Spinal cord (tissue), 10 donors: ENCODE measurements around the gene RPLP2. TPM values are rescaled to one million over a fixed set of nuclear protein-coding genes. Genes with fewer than 3 reads are reported as not detected.

ENCODE experiments used
- DNase-seq, 6 donors: peaks; one replicate each; pipeline versions ENCODE4 v3.0.0 to v3.0.0-alpha.2; 2013 to 2015; ENCODE audit warnings: low spot score in 6 of 6, low read depth in 4 of 6
- H3K27ac ChIP-seq: one replicate; pipeline ENCODE4 v1.5.1; 2013; ENCODE audit warnings: low read depth, low read length, control low read depth
- H3K27me3 ChIP-seq: one replicate; pipeline ENCODE4 v1.6.1; 2013; ENCODE audit warnings: low read length; ENCODE audit not compliant: control insufficient read depth, insufficient read depth
- H3K36me3 ChIP-seq: one replicate; pipeline ENCODE4 v1.6.1; 2013; ENCODE audit warnings: low read length; ENCODE audit not compliant: control insufficient read depth, insufficient read depth
- H3K4me1 ChIP-seq: one replicate; pipeline ENCODE4 v1.6.1; 2013; ENCODE audit warnings: low read length; ENCODE audit not compliant: control insufficient read depth, insufficient read depth
- H3K4me3 ChIP-seq: one replicate; pipeline ENCODE4 v1.5.1; 2013; ENCODE audit warnings: low read depth, low read length, control low read depth
- H3K9me3 ChIP-seq: one replicate; pipeline ENCODE4 v1.6.1; 2013; ENCODE audit warnings: low read length; ENCODE audit not compliant: control insufficient read depth, insufficient read depth
- WGBS: methylation state at CpG from one replicate; pipeline ENCODE4 v1.1.5; 2013; ENCODE audit warnings: missing lambda C conversion rate; ENCODE audit not compliant: insufficient coverage; 5-methylcytosine and 5-hydroxymethylcytosine counted together
- polyA plus RNA-seq, 2 donors: library from polyadenylated mRNA; unstranded; fragments of 120-200 nt; gene quantifications; one replicate each; pipeline ENCODE4 v1.2.1, GENCODE V29; 2013; ENCODE audit not compliant: insufficient read length in 2 of 2
- total RNA-seq, 2 donors: library from RNA; depleted of rRNA in 1 of 2; stranded (reverse); fragments of 120-200 nt in 1 of 2; fragments of >200 nt in 1 of 2; gene quantifications; one replicate each; pipeline versions ENCODE4 v1.2.3 to v1.2.4, GENCODE V29; 2013 to 2014
- donor health status: healthy.

Gene RPLP2
- total and polyA plus RNA-seq, 4 donors = 139 to 1,150 (median 890) TPM

DNA sequence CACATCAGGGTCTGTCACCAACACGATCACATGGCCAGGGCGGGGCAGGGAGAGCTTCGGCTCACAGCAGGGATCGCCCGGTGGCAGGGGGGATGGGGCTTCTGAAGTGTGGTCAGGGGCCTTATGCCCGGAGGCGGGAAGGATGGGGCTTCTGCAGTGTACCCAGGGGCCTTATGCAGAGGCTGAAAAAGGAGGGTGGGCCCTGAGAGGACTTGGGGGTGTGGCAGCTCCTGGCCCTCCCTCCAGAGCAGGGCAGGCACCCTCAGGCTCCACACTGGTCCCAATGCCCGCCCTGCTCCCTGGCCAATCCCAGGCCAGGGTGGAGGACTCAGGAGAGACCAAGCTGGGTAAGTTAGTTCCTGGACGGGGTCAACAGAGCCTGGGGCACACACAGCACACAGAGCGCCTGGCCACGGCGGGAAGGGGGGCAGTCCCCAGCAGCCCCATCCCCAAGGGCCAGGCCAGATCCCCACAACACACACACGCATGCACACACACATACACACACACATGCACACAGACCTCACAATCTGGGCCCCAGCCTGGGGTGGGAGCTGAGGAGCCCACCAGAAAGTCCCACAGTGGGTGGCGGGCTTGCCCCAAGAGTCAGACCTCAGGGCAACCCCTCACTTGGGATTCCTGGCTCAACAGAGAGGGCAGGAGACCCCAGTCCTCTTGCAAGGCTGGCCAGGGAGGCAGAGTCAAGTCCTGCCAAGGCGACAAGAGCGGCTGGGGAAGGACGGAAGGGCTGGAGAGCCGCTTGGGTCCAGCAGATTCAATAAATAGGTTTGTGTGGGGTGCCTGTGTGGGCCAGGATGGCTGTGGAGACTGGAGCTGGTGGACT lies 18.8 kb upstream of the RPLP2 start:
- Histone ChIP-seq H3K9me3 (no peaks in the 10 kb centered on the region), H3K27me3 (peaks cover 3% of the 10 kb centered on the region), H3K4me1 (peaks cover 55% of the 10 kb centered on the region), H3K4me3 (no peak overlapping the region), H3K36me3 (peaks cover 83% of the 10 kb centered on the region), H3K27ac (no peak overlapping the region)
- 54% methylated on average over 18 of the region's 18 CpGs for WGBS
- no peak for DNase-seq

DNA sequence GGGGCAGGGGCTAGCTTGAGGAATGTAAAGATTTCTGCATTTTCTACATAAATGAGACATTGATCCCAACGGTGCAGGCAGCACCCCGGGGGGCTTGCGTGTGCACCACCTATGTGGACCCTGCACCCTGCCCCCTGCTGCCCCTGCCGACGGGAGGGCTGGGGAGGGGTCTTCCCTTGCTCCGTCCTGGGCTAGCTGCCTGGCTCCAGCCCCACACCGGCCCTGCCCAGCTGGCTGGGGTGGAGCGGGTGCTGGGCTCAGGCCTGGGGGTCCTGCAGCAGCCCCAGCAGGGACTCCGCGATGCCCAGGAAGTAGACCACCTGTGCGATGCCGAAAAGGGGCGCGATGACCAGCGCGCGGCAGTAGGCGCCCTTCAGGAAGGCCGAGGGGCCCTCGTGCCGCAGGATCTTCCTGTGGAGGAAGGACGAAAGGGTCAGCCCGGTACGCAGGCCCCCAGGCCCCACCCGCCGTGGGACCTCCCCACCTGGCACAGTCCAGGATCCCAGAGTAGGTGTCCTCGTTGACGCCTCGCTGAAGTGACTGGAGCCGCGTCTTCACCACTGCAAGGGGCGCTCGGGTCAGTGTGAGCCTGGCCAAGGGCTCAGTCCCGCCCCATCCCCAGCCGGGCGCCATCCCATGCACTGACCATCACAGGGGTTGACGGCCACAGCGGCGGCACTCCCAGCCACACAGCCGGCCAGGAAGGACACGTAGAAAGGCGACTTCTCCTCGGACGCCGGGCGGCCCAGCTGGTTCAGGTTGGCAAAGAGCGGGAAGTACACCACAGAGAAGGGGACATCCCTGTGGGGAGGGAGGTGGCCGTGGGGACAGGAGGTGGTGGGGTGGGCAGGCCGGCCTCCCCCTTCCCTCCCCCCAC lies 17.9 kb upstream of the RPLP2 start:
- peaks cover 77% of the 10 kb centered on the region for H3K36me3 ChIP-seq
- no peak for DNase-seq
- peaks cover 64% of the 10 kb centered on the region for H3K4me1 ChIP-seq
- no peak overlapping the region for H3K4me3 ChIP-seq
- H3K9me3 ChIP-seq = no peaks in the 10 kb centered on the region
- peaks cover 3% of the 10 kb centered on the region for H3K27me3 ChIP-seq
- H3K27ac ChIP-seq = no peak overlapping the region
- WGBS = 90% methylated on average over 36 of the region's 49 CpGs

DNA sequence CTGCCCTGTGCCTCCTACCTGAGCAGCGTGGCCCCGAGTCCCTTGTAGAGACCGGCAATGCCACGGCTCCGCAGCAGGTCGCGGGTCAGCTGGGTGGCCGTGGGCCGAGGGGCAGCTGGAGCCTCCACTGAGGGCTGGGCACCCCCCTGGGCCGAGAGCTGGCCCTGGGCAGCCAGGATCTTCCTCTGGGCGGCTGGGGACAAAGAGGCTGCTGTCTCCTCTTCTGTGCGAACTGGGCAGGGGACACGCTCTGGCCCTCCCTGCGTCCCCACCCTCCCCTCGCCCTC lies 17.3 kb upstream of the RPLP2 start:
- peaks cover 70% of the 10 kb centered on the region for H3K4me1 ChIP-seq
- H3K36me3 ChIP-seq = peaks cover 71% of the 10 kb centered on the region
- H3K4me3 ChIP-seq = no peak overlapping the region
- no peak overlapping the region for H3K27ac ChIP-seq
- no peak for DNase-seq
- WGBS = 89% methylated on average over 14 of the region's 15 CpGs
- no peaks in the 10 kb centered on the region for H3K9me3 ChIP-seq
- H3K27me3 ChIP-seq = peaks cover 3% of the 10 kb centered on the region

DNA sequence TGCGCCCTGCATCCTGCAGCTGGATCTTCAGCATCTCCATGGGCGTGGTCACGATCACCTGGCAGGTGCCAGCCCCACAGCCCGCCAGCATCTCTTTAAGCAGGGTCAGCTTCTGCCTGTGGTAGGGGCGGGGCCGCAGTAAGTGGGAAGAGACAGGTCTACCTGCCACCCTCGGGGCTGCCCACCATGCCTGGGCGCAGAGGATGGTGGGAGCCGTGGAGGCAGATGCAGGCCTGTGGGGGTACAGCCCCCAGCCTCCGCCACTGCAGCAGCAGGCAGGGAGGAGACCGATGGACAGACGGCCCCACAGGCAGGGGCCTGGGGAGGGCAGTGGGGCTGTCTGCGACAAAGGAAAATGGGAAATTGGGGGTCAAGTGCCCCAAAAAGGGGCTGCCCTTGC lies 16.9 kb upstream of the RPLP2 start:
- H3K27ac ChIP-seq = no peak overlapping the region
- WGBS = 95% methylated on average over 11 of the region's 13 CpGs
- H3K36me3 ChIP-seq = peaks cover 67% of the 10 kb centered on the region
- no peak for DNase-seq
- no peaks in the 10 kb centered on the region for H3K9me3 ChIP-seq
- no peak overlapping the region for H3K4me3 ChIP-seq
- peaks cover 3% of the 10 kb centered on the region for H3K27me3 ChIP-seq
- H3K4me1 ChIP-seq = peaks cover 67% of the 10 kb centered on the region

DNA sequence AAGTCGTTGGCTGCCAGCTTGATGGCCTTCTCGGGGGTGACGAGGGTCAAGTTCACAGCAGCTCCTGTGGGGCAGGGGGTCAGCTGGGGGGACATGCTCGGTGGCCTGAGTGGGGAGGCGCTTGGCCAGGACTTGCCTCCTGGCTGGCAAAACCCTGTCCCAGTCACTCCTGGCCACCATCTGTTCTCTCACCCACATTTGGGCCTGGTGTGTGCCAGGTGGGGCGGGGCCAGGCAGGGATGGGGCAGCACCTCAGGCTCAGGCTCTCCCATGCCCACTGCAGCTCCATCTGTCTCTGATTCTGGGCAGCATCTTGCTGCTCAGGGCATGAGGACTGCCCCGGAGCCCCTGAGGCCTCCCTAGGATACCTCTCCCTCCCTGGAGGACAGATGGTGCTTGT lies 16.2 kb upstream of the RPLP2 start:
- no peak overlapping the region for H3K27ac ChIP-seq
- H3K27me3 ChIP-seq = peaks cover 3% of the 10 kb centered on the region
- no peaks in the 10 kb centered on the region for H3K9me3 ChIP-seq
- H3K4me3 ChIP-seq = no peak overlapping the region
- peaks cover 61% of the 10 kb centered on the region for H3K36me3 ChIP-seq
- DNase-seq = no peak
- WGBS = 77% methylated on average over 4 of the region's 7 CpGs
- H3K4me1 ChIP-seq = peaks cover 64% of the 10 kb centered on the region

DNA sequence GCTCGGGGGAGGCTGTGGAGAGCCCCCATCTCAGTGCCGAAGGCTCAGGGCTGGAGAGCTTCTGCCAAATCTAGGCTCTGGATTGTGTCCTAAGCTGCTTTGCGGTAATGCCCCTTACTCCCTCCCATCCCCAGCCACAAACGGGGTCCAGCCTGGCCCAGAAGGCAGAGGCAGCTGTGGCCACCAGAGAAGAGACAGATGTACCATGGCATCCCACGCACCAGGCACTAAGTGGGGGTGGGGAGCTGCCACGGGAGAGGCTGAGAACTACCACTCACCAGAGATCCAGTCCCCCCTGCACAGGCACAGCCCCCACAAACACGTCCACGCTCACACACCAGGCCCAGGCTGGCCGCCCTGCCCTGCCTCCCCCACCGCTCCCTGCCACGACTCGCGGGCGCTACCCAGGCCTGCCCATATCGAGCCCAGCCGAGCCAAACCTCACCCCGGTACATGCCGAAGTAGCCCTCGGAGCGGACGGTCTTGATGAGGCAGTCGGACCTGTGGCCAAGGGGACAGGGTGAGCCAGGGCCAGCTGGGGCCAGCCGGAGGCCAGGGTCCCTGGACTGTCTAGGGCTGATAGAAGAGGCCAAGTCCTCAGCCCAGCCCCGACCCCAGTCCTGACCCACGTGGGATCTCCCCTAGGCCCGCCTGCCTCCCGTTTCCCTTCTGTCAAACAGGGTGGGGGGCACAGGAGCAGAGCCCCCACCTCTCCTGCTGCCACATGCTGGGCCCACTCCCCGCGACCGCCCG lies 15.6 kb upstream of the RPLP2 start:
- no peak overlapping the region for H3K27ac ChIP-seq

DNA sequence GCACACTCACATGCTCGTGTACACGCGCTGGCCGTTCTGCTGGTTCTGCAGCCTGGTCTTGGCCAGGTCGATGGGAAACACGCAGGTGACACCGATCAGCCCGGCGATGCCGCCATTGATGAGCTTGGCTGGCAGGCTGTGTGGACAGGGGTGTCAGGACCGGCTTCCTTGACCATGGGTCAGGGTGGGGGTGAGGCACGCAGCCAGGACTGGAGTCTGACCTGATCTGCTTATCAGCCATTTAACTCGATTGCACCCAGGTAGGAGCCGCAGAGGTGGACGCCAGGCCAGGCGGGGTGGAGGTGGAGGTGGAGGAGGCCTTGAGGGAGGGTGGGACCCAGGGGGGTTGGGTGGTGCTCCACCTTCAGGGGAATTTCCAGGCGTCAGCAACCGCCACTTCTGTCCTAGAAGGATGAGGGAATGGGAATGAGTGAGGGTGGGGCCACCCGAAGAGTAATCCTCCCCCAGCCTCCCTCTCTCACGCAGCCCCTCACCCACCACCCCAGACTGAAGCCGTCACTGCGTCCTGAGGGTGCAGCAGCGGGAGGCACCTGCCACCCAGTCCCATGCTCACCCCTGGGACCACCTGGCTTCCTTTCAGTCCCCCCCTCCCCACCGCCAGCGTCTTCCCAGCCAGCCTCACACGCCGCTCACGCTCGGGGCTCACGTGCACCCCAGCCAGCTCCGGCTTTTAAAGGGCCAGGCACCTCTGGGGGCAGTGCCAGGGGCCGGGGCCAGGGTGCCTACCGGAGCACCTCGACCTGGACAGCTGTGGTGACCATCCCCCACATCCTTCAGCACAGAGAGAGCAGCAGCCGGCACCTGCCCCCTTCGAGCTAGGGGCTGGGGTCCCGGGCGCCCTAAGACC lies 14.8 kb upstream of the RPLP2 start:
- Histone ChIP-seq H3K4me1 (peaks cover 54% of the 10 kb centered on the region), H3K9me3 (no peaks in the 10 kb centered on the region), H3K27me3 (no peaks in the 10 kb centered on the region), H3K27ac (peak overlapping the region; percentile 71), H3K4me3 (no peak overlapping the region), H3K36me3 (peaks cover 66% of the 10 kb centered on the region)
- no peak for DNase-seq
- 76% methylated on average over 25 of the region's 38 CpGs for whole genome bisulfite sequencing

More for the DNA sequence above, 15.6 kb upstream of the RPLP2 start:
- peaks cover 60% of the 10 kb centered on the region for H3K36me3 ChIP-seq
- H3K4me1 ChIP-seq = peaks cover 61% of the 10 kb centered on the region
- 91% methylated on average over 27 of the region's 31 CpGs for WGBS
- H3K4me3 ChIP-seq = no peak overlapping the region
- DNase-seq = no peak
- peaks cover 3% of the 10 kb centered on the region for H3K27me3 ChIP-seq
- H3K9me3 ChIP-seq = no peaks in the 10 kb centered on the region

DNA sequence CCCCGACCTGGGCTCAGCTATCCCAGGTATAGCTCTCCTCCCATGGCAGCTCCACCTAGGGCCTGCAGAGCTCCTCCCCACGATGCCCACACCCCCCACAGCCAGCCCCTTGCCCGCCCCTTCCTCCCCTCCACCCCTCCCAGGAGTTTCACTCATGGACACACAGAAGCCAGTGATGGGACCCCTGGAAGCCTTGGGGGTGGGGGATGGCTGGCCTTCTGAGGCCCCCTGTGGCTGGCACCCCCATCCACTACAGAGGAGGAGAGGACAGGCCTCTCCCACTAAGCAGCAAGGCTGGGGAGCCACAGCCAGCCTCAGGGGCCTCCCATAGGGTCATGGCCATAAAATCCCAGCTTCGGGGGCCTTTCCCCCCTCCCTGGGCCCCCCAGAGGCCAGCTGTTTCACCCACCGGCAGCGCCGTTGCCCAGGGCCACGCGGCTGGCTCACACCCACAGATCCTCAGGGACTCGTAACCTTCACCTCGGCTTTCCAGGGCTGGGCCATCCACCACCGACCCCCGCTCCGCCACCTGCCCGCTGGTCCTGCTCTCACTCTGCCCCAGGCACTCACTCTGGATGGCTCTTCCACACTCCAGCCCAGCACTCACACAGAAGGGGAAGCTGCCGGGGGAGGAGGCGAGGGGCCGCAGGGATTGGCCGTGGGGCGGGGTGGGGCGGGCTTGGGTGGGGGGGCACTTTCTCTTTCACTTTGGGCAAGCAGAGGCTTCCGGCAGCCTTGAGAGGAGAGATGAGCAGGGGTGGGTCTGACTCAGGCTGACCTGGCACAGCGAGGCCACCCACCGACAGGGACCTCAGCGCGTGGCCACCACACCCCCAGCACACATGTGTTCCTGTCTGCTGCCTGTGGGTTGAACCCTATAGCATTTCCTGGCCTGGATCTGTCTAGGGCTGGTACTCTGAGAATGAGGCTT lies 13.9 kb upstream of the RPLP2 start:
- Histone ChIP-seq H3K27me3 (no peaks in the 10 kb centered on the region), H3K9me3 (no peaks in the 10 kb centered on the region), H3K4me3 (peak overlapping the region; percentile 86), H3K27ac (peak overlapping the region; percentile 96), H3K36me3 (peaks cover 71% of the 10 kb centered on the region), H3K4me1 (peaks cover 45% of the 10 kb centered on the region)
- WGBS = 13% methylated on average over 14 of the region's 26 CpGs
- DNase-seq = peak in 2 of 6 donors; percentile 28 to 72
